ENCODE measurements around the gene SLC8A2. TPM values are rescaled to one million over a fixed set of nuclear protein-coding genes. Genes with fewer than 3 reads are reported as not detected.
A peak's percentile ranks its signal among the peaks of the same experiment; 100 is the strongest.

The SLC8A2 gene
- total RNA-seq, 1 donor from 2014 or later: 3.7 TPM

DNA sequence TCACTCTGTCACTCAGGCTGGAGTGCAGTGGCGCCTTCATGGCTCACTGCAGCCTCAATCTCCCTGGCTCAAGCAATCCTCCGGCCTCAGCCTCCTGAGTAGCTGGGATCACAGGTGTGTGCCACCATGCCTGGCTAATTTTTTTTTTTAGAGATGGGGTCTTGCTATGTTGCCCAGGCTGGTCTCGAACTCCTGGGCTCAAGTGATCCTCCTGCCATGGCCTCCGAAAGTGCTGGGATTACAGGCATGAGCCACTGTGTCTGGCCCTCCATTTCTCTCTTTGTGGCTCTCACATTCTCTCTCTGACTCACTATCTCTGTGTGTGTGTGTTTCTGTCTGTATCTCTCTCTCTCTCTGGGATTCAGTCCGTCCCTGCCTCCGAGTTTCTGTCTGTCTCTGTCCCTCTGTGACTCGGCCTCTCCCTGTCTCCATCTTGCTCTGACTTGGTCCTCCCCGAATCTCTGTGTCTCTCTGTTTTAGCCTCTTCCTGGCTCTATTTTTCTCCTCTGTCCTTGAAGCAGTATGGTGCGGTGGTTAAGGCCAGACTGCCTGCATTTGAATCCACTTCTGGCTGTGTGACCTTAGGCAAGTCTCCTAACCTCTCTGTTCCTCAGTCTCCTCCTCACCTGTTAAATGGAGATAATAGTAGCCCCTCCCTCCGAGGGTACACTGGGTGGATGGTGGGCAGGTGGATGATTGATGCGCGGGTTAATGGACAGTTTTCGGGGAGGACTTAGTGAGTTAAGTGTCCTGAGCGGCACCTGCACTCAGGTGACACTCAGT is 63.3 kb downstream of the SLC8A2 start:
- Mint-ChIP-seq H3K36me3 (peaks cover 36% of the 10 kb centered on the region), H3K4me3 (no peak overlapping the region), H3K27me3 (ENCODE audit: low read depth) (no peaks in the 10 kb centered on the region), H3K9me3 (peaks cover 4% of the 10 kb centered on the region), H3K4me1 (peaks cover 3% of the 10 kb centered on the region), H3K27ac (no peak overlapping the region)
- no peak for DNase-seq (ENCODE audit: low spot score in 2 of 2, unreplicated experiment in 2 of 2)
- TF ChIP-seq, protein P1, sequence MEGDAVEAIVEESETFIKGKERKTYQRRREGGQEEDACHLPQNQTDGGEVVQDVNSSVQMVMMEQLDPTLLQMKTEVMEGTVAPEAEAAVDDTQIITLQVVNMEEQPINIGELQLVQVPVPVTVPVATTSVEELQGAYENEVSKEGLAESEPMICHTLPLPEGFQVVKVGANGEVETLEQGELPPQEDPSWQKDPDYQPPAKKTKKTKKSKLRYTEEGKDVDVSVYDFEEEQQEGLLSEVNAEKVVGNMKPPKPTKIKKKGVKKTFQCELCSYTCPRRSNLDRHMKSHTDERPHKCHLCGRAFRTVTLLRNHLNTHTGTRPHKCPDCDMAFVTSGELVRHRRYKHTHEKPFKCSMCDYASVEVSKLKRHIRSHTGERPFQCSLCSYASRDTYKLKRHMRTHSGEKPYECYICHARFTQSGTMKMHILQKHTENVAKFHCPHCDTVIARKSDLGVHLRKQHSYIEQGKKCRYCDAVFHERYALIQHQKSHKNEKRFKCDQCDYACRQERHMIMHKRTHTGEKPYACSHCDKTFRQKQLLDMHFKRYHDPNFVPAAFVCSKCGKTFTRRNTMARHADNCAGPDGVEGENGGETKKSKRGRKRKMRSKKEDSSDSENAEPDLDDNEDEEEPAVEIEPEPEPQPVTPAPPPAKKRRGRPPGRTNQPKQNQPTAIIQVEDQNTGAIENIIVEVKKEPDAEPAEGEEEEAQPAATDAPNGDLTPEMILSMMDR (IDR thresholded peaks at IDR 0.05; ENCODE audit: unreplicated experiment): no peak

DNA sequence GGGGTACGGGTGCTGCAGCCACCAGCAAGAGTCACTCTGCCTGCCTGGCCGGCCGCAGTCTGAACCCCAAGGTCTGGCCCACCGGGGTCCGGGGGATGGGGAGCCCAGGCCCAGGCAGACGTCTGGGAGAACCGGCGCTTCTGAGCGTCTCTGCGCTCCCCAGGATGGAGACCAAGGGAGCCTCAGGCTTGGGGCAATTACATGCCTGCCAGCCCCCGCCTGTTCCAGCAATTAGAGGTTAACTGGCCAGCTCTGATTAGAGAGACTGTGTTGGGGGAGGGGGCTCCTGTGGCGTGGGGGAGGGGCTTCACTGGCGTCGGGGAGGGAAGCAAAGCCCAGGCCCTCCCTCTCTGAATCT is 64.3 kb downstream of the SLC8A2 start:
- Mint-ChIP-seq H3K4me1 (peaks cover 3% of the 10 kb centered on the region), H3K27me3 (ENCODE audit: low read depth) (no peaks in the 10 kb centered on the region), H3K27ac (no peak overlapping the region), H3K4me3 (no peak overlapping the region), H3K9me3 (peaks cover 4% of the 10 kb centered on the region), H3K36me3 (peaks cover 34% of the 10 kb centered on the region)
- TF ChIP-seq, protein P1 (IDR thresholded peaks at IDR 0.05; ENCODE audit: unreplicated experiment): no peak
- no peak for DNase-seq (ENCODE audit: low spot score in 2 of 2, unreplicated experiment in 2 of 2)

DNA sequence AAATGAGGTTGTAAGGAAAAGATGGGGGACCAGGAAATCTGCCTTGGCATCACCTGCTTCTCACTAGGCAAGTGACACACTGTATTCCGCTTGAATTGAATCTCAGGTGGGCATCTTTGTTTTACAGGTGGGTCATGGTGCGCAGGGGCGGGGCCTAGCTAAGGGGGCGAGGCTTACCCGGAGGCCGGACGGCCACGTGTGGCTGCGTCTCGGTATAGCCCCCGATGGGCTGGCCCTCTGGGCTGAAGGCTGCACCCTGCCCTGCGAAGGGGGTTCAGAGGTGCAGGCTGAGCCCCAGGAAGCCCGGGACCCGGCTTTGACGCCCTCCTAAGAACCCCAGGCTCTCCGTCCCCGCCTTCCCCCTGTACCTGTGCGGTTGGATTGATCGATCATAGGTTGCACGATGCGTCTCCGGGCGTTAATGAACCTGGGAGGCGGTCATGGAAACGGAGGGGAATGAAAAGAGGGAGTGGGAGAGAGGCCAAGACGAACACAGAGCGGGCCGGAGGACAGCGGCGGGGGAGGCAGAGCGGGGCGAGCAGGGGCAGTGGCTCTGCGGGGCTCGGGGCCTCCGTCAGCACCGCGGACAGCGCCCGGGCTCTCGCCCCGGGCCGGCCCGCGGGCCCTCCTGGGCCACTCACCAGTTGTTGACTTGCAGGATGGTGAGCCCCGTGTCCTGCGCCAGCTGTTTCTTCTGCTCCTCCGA is 64.8 kb downstream of the SLC8A2 start:
- peaks cover 34% of the 10 kb centered on the region for H3K36me3 Mint-ChIP-seq
- no peak overlapping the region for H3K4me3 Mint-ChIP-seq
- peaks cover 3% of the 10 kb centered on the region for H3K4me1 Mint-ChIP-seq
- H3K27ac Mint-ChIP-seq: no peak overlapping the region
- H3K9me3 Mint-ChIP-seq: peaks cover 4% of the 10 kb centered on the region
- TF ChIP-seq, protein P1 (IDR thresholded peaks at IDR 0.05; ENCODE audit: unreplicated experiment): no peak
- no peaks in the 10 kb centered on the region for H3K27me3 Mint-ChIP-seq (ENCODE audit: low read depth)
- peak in 1 of 2 experiments; percentile 55 for DNase-seq (ENCODE audit: low spot score in 2 of 2, unreplicated experiment in 2 of 2)

DNA sequence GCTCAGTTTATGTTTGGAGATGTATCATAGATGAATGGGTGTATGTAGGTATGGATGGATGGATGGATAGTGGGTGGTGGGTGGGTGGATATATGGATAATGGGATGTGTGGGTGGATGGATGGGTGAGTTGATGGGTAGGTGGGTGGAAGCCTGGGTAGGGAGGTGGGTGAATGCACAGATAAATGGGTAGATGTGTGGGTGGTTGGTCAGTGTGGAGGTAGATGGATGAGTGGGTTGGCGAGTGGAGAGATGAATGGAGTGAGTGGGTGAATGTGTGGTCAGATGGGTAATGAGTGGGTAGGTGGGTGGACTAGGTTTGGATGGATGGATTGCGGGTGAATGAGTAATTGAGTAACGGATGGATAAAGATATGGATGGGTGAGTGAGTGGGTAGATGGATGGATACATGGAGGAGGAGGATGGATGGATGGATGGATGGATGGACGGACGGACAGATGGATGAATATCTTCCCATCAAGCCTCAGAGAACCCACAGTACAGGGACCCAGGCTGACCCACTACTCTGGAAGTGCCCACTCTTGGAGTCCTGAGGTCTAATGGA is 65.8 kb downstream of the SLC8A2 start:
- no peak overlapping the region for H3K4me3 Mint-ChIP-seq

DNA sequence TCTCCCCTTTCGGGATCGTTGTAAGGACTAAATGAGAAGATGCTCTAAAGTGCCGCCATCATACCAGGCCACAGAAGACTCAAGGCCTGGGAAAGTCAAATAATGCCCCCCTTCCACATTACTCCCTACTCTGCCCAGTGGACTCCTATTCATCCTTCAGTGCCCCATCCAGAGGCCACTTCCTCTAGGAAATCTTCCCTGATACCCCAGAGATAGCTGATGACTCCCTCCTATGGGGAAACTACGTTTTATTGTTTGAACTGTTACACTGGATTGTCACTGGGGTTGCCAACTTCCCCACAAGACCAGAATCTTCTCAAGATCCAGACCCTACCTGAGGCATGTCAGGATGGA is 66.5 kb downstream of the SLC8A2 start:
- Mint-ChIP-seq H3K27me3 (ENCODE audit: low read depth) (no peaks in the 10 kb centered on the region), H3K27ac (no peak overlapping the region), H3K9me3 (peaks cover 4% of the 10 kb centered on the region), H3K4me3 (no peak overlapping the region), H3K4me1 (peaks cover 3% of the 10 kb centered on the region), H3K36me3 (peaks cover 39% of the 10 kb centered on the region)
- no peak for DNase-seq (ENCODE audit: low spot score in 2 of 2, unreplicated experiment in 2 of 2)
- TF ChIP-seq, protein P1 (IDR thresholded peaks at IDR 0.05; ENCODE audit: unreplicated experiment): no peak

More for the DNA sequence above, 65.8 kb downstream of the SLC8A2 start:
- no peaks in the 10 kb centered on the region for H3K27me3 Mint-ChIP-seq (ENCODE audit: low read depth)
- peaks cover 4% of the 10 kb centered on the region for H3K9me3 Mint-ChIP-seq
- H3K36me3 Mint-ChIP-seq: peaks cover 39% of the 10 kb centered on the region
- H3K4me1 Mint-ChIP-seq: peaks cover 3% of the 10 kb centered on the region
- DNase-seq (ENCODE audit: low spot score in 2 of 2, unreplicated experiment in 2 of 2): no peak
- no peak overlapping the region for H3K27ac Mint-ChIP-seq
- TF ChIP-seq, protein P1 (IDR thresholded peaks at IDR 0.05; ENCODE audit: unreplicated experiment): no peak

All from mesothelial cell of epicardium (in vitro differentiated cells).